ENCODE measurements around the gene MYO15A.

Gene MYO15A

DNA sequence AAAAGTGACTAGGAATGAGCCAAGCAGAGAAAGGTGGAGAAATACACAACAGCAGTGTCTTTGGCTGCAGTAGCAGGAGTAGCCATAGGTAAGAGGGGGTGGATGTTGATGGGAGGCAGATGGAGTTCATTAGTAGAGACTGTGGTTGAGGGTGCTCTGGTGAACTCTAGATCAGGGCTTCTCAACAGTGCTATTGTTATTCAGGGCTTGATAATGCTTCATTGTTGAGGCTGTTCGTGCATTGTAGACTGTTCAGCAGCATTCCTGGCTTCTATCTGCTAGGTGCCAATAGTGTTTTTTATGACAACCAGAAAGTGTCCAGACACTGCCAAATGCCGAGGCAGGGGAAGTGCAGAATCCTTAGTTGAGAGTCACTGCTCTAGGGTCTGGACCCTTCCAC, 78.7 kb downstream of the MYO15A start:
- TF ChIP-seq, protein P1, sequence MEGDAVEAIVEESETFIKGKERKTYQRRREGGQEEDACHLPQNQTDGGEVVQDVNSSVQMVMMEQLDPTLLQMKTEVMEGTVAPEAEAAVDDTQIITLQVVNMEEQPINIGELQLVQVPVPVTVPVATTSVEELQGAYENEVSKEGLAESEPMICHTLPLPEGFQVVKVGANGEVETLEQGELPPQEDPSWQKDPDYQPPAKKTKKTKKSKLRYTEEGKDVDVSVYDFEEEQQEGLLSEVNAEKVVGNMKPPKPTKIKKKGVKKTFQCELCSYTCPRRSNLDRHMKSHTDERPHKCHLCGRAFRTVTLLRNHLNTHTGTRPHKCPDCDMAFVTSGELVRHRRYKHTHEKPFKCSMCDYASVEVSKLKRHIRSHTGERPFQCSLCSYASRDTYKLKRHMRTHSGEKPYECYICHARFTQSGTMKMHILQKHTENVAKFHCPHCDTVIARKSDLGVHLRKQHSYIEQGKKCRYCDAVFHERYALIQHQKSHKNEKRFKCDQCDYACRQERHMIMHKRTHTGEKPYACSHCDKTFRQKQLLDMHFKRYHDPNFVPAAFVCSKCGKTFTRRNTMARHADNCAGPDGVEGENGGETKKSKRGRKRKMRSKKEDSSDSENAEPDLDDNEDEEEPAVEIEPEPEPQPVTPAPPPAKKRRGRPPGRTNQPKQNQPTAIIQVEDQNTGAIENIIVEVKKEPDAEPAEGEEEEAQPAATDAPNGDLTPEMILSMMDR (IDR thresholded peaks at IDR 0.05; ENCODE audit: borderline replicate concordance, control extremely low read depth, extremely low read depth, insufficient read depth, missing control alignments) = no peak
- DNase-seq (ENCODE audit: low spot score) = no peak
- in situ Hi-C loops (cut with MboI; ENCODE audit: low sequenced_read_pairs, unreplicated experiment) = no loop called here

DNA sequence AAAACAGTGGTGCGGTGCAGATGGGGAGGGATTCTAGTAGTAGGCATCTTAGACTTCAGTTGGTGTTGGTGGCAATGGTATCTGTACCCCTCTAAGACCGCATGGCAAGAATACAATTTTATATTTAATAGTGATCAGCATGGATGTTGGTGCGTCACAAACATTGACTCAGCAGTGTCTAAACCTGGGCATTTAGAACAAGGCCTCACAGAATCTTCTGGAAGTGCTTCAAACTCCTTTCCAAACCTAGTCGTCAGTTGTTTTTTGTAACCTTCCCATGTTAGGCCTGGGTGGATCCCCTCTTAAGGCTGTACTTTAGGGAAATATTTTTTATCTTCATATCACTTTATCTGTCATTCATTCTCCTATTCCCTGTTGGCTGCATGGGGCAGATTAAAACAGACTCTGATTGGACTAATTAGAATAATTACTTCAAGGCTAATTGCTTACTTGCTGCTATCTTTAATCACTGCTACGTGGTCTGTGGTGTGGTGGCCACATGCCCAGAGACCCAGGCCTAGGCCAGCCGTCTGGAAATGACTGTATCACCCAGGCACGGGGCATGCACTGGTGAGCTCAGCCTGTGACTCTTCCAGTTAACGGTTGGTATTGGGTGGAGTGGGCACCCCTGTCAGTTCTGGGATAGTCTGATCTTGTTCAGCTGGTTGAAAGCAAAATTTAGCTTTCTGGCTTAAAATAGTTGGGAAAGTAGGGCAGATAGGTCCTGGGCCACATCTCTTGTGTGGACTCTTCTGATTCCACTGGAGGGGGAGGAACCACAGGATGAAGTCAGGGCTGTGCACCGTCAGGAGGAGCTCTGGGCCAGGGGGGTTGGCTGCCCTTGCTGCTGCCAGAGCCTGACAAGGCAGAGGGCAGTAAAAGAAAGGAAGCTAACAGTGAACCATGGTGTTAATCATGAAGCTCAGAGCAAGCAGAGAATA, 79.5 kb downstream of the MYO15A start:
- DNase-seq (ENCODE audit: low spot score) = no peak
- TF ChIP-seq, protein P1 (IDR thresholded peaks at IDR 0.05; ENCODE audit: borderline replicate concordance, control extremely low read depth, extremely low read depth, insufficient read depth, missing control alignments) = no peak
- in situ Hi-C loops (cut with MboI; ENCODE audit: low sequenced_read_pairs, unreplicated experiment) = no loop called here

DNA sequence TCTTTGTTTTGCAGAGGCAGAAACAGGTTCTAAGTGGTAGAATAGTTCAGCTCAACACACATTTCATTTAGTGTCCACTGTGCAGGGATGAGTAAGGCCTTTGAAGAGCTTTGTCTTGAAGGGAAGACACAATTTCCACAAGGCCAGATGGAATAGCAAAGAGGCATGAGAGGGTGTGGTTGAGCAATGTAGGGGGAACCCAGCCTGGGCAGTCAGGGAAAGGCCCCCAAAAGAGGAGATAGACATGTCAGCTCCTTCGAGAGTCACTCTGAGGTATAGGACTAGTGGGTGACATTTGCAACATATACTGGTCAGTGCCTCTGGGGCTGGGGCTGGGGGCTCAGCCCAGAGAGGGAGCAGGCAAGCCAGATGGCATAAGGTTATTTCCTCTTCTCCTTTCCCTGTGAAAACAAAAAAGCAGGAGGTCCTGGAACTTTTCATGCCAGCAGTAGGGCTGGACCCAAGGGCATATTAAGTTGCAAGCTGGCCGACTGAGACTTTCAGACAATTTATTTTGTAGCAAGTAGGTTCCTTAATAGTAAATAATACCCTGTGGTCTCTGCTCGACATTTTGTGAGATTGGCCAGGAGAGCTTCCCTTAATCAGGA, 82.2 kb downstream of the MYO15A start:
- in situ Hi-C loops (cut with MboI; ENCODE audit: low sequenced_read_pairs, unreplicated experiment) = no loop called here
- DNase-seq (ENCODE audit: low spot score) = no peak
- TF ChIP-seq, protein P1 (IDR thresholded peaks at IDR 0.05; ENCODE audit: borderline replicate concordance, control extremely low read depth, extremely low read depth, insufficient read depth, missing control alignments) = no peak

DNA sequence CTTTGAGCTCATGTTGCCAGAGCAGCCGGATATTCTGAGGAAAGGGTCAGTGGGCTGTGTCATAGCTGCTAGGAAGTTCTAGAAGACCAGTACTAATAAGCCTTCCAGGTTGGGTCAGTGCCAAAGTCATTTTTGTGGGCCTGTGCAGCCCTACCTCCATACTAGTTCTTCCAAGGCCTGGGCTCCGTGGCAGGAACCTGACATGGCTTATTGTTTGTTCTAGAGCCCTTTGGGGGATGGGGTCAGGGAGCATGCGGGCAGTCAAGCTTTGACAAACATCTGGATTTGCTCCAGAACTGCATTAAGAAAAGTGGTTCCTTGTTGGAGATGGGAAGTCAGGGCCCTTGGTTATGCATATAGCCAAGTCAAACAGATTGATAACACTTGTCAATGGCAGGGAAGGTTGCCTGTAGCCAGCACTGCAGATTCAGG, 82.7 kb downstream of the MYO15A start:
- no peak for DNase-seq (ENCODE audit: low spot score)
- in situ Hi-C loops (cut with MboI; ENCODE audit: low sequenced_read_pairs, unreplicated experiment) = no loop called here

DNA sequence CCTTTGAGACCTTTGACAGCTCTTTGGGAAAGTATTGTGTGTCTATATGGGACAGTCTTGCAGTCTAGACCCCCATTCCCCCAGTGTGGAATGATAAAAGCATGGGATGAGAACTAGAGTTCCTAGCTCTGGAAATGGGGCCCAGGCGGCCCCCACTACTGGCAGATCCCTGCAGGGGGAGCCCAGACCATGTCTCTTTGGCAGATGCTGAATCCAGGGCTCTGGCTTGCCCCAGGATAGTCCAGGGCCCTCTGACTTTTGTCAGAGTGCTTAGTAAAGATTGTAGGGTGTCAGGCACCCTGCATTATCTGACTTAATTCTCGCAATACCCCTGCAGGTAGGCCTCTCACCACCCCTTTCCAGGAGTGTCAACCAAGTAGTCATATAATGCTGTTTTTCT, 83.4 kb downstream of the MYO15A start:
- TF ChIP-seq, protein P1 (IDR thresholded peaks at IDR 0.05; ENCODE audit: borderline replicate concordance, control extremely low read depth, extremely low read depth, insufficient read depth, missing control alignments) = peak; percentile 10
- DNase-seq (ENCODE audit: low spot score) = no peak
- in situ Hi-C loops (cut with MboI; ENCODE audit: low sequenced_read_pairs, unreplicated experiment) = no loop called here

More for the DNA sequence above, 82.7 kb downstream of the MYO15A start:
- TF ChIP-seq, protein P1 (IDR thresholded peaks at IDR 0.05; ENCODE audit: borderline replicate concordance, control extremely low read depth, extremely low read depth, insufficient read depth, missing control alignments) = no peak

DNA sequence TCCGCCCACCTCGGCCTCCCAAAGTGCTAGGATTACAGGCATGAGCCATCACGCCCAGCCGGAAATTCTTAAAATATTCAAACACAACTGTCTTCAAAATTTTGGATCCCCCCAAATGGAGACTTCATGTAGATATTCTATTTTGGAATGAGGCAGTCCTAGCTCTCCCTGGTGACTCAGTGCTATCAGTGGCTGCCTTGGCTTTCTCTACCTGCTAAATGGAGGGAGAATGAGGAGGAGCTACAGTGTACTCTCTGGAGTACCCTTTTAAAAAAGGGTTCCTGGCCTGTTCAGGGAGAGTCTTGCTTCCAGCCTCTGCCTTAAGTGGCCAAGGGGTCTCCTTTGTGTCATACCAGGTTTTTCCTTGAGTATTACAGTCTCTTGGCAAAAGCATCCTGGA, 85.8 kb downstream of the MYO15A start:
- in situ Hi-C loops (cut with MboI; ENCODE audit: low sequenced_read_pairs, unreplicated experiment) = no loop called here
- TF ChIP-seq, protein P1 (IDR thresholded peaks at IDR 0.05; ENCODE audit: borderline replicate concordance, control extremely low read depth, extremely low read depth, insufficient read depth, missing control alignments) = no peak
- DNase-seq (ENCODE audit: low spot score) = no peak
